Upper lobe of right lung (tissue), 1 donor: Measurements from ENCODE around the gene RNF31. TPM values are rescaled to one million over a fixed set of nuclear protein-coding genes. Genes with fewer than 3 reads are reported as not detected.

Experiments used
- ATAC-seq: fragments of 200-7000 bp; cut with Tn5 transposase; one replicate; pipeline ENCODE4 v1.9.1; 2020; ENCODE audit warnings: mild to moderate bottlenecking, moderate library complexity
- DNase-seq: peaks from one replicate; pipeline ENCODE4 v3.0.0-alpha.2; 2020
- H3K27ac ChIP-seq: fragments of 200-600 bp; one replicate; pipeline ENCODE4 v1.8.0; 2022
- H3K27me3 ChIP-seq: fragments of 200-600 bp; one replicate; pipeline ENCODE4 v1.8.0; 2022; ENCODE audit warnings: mild to moderate bottlenecking
- H3K36me3 ChIP-seq: fragments of 200-600 bp; one replicate; pipeline ENCODE4 v1.8.0; 2022
- H3K4me1 ChIP-seq: fragments of 200-600 bp; one replicate; pipeline ENCODE4 v1.8.0; 2022
- H3K4me3 ChIP-seq: fragments of 200-600 bp; one replicate; pipeline ENCODE4 v1.8.0; 2022; ENCODE audit warnings: mild to moderate bottlenecking
- H3K9me3 ChIP-seq: fragments of 200-600 bp; one replicate; pipeline ENCODE4 v1.8.0; 2022
- intact Hi-C: fragments of 100-400 bp; cut with DNase I; formaldehyde crosslinking; loops from one replicate; pipeline ENCODE4 v1.11.0; 2022
- total RNA-seq: library from RNA; stranded (reverse); fragmentation: NEBNext Ultra II Directional; extraction: Animal tissue kit (Norgen Biotek cat#: 25700); gene quantifications from one replicate; pipeline ENCODE4 v1.2.1, GENCODE V29; 2021
- TF ChIP-seq, protein P1 (sequence below): fragments of 200-600 bp; IDR thresholded peaks from one replicate; pipeline ENCODE4 v1.8.0; 2022; ENCODE audit warnings: antibody characterized with exemption
- donor health status: DM: no; HTN: yes; CAD: no; lungs with severe emphysema.

RNF31 gene
- total RNA-seq, 1 donor from 2014 or later = 52.3 TPM

DNA sequence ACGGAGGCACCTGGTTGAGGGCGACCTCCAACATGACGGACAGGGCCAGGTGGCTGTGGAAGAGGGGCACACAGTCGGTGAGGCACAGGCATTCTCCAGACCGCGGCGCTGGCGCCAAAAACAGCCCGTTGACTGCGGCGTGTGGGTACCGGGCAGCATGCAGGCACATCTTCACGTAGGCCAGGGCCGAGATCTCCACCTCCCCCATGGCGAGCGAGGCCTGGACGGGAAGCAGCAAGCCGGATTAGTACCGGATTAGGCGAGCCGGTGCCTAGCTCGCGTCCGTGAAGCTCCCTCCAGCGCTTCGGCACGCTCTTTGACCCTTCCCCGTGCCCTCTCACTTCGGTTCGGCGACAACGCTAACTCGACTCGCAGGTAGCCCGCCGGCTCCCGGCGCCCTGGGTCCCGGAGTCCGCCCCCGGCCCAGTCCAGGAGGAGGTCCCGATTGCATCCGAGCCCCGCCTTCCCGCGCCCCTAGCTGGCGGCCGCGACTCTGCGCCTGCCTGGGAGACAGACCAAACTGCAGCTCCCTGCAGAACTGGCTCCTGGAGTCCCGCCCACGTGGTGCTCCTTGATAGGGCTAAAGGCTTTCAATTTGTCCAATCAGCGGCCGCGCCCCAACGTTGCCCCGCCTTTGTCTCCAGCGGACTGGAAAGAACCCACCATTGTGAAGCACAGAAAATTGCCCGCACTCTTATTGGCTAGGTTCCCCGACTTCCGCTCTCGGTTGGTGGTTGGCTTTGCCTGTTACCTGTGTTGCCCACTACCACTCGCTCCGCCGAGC is 6.0 kb upstream of the RNF31 start, which contains the start of gene EMC9:
Gene EMC9 (minus strand): TSS at position 495 of the 784 bp plus-strand sequence. CDS start 287 bp downstream, at position 208.
- intact Hi-C loops = no loop called here
- TF ChIP-seq, protein P1, sequence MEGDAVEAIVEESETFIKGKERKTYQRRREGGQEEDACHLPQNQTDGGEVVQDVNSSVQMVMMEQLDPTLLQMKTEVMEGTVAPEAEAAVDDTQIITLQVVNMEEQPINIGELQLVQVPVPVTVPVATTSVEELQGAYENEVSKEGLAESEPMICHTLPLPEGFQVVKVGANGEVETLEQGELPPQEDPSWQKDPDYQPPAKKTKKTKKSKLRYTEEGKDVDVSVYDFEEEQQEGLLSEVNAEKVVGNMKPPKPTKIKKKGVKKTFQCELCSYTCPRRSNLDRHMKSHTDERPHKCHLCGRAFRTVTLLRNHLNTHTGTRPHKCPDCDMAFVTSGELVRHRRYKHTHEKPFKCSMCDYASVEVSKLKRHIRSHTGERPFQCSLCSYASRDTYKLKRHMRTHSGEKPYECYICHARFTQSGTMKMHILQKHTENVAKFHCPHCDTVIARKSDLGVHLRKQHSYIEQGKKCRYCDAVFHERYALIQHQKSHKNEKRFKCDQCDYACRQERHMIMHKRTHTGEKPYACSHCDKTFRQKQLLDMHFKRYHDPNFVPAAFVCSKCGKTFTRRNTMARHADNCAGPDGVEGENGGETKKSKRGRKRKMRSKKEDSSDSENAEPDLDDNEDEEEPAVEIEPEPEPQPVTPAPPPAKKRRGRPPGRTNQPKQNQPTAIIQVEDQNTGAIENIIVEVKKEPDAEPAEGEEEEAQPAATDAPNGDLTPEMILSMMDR = peak; percentile 46
- Histone ChIP-seq H3K27ac (peak within 1 kb of the TSS; percentile 86), H3K4me1 (peaks cover 42% of the 10 kb centered on the region), H3K36me3 (peaks cover 36% of the 10 kb centered on the region), H3K9me3 (no peaks in the 10 kb centered on the region), H3K27me3 (no peaks in the 10 kb centered on the region), H3K4me3 (peak within 1 kb of the TSS; percentile 77)
- ATAC-seq = peak; percentile 95
- DNase-seq = peak; percentile 100

DNA sequence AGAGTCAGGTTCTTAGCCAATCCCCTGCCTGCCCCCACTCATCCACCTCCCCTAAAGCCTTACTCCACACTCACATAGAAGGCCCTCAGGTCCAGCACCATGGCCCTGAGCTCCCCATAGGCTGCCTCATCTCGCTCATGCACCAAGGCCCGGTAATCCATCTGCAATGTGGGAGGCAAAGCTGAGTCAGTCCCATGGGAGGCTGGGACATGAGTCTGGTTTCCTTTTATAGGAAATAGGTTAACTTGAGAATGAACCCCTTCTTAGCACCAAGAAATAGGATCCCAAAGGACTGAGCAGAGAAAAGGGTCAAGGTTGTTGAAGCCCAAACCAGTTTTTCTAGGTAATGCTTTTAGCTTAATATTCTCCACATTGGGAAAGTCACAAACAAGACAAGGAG is 3.8 kb upstream of the RNF31 start:
- Histone ChIP-seq H3K27me3 (no peaks in the 10 kb centered on the region), H3K9me3 (no peaks in the 10 kb centered on the region), H3K4me1 (peaks cover 33% of the 10 kb centered on the region), H3K36me3 (peaks cover 23% of the 10 kb centered on the region), H3K4me3 (no peak overlapping the region), H3K27ac (no peak overlapping the region)
- ATAC-seq (no peak), DNase-seq (no peak)
- intact Hi-C loops = no loop called here
- TF ChIP-seq, protein P1 = no peak

DNA sequence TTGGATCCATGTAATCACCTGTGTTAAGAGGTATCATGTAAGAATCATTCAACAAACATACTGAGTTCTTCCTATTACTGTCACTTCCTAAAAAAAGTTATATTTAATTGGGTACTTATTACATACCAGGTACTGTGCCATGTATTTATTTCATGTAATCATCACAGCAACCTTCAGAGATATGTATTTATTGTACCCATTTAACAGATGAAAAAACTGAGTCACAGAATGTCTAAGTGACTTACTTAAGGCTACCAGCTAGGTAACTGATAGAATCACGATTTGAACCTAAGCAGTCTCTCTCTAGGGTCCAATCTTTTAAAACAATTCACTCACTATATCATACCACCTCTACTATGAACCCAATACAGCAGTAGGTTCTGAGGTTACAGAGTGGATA is 2.8 kb upstream of the RNF31 start:
- peaks cover 34% of the 10 kb centered on the region for H3K4me1 ChIP-seq
- no peaks in the 10 kb centered on the region for H3K9me3 ChIP-seq
- intact Hi-C loops = no loop called here
- peaks cover 23% of the 10 kb centered on the region for H3K36me3 ChIP-seq
- DNase-seq (no peak), ATAC-seq (no peak)
- TF ChIP-seq, protein P1 = no peak
- H3K27ac ChIP-seq = no peak overlapping the region
- no peak overlapping the region for H3K4me3 ChIP-seq
- H3K27me3 ChIP-seq = no peaks in the 10 kb centered on the region

DNA sequence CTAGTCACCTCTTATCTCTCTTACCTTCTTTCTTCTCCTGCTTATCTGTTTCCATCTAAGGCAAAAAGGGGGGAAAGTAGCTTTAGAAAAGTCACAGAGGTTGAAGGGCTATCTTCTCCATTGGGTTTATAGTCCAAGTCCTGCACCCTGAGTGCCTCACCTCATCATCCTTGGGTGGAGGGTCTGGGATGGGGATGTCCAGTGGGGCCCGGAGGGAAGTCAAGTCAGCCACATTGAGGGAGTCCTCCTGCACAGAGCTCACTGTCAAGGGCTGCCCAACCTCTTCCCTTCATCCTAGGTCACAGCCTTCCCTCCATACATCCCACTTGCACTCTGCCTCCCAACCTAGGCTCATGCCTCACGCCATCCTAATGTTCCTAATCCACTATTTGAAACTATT is 2.1 kb upstream of the RNF31 start:
- Histone ChIP-seq H3K9me3 (no peaks in the 10 kb centered on the region), H3K27ac (no peak overlapping the region), H3K4me1 (peaks cover 29% of the 10 kb centered on the region), H3K4me3 (peak overlapping the region; percentile 76), H3K36me3 (peaks cover 31% of the 10 kb centered on the region), H3K27me3 (no peaks in the 10 kb centered on the region)
- intact Hi-C loops = no loop called here
- TF ChIP-seq, protein P1 = no peak
- DNase-seq (no peak), ATAC-seq (no peak)

DNA sequence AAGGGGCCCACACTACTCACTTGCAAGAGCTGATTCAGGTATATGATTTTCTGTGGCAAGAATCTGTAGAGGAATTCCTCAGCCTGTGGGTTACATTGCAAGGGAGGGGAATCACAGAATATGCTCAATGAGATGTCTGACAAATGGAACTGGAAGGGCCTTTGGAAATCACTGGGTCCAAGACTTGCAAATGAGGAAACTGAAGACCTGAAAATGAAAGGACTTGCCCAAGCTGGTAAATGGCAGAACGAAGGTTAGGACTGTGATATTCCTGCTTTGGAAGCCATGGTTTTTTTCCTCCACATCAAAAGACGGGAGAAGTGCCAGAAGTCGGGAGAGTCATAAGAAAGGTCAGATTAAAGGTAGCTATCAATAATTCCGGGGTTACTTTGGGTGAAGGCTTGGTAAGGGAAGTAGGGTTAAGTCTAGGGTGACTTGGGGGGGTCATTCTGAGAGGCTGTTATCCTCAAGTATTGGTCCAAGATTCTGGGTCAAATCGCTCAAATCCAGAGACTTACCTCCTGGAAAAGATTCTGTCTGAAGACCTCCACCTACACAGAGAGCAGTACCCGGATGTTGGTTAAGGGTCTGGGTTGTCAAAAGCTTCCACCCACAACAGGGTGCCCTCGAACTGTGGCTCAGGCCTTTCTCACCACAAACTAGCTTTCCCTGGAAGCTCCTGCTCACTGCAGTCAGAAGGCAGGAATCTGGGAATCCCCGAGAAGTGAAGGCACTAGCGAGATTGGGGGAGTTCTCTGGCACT is 1.4 kb upstream of the RNF31 start:
- peak overlapping the region; percentile 87 for H3K27ac ChIP-seq
- H3K36me3 ChIP-seq = peaks cover 38% of the 10 kb centered on the region
- H3K4me1 ChIP-seq = peaks cover 28% of the 10 kb centered on the region
- ATAC-seq (no peak), DNase-seq (no peak)
- H3K9me3 ChIP-seq = no peaks in the 10 kb centered on the region
- H3K4me3 ChIP-seq = peak overlapping the region; percentile 76
- TF ChIP-seq, protein P1 = no peak
- intact Hi-C loops = no loop called here
- H3K27me3 ChIP-seq = no peaks in the 10 kb centered on the region
